ENCODE data around the gene DMXL1. TPM values are rescaled to one million over a fixed set of nuclear protein-coding genes. Genes with fewer than 3 reads are reported as not detected.

DMXL1 gene
- total and polyA plus RNA-seq, 4 donors = 4.3 to 38.1 (median 25.1) TPM

- H3K36me3 ChIP-seq (ENCODE audit: control insufficient read depth in 4 of 4, insufficient read depth in 3 of 4, low read depth in 1 of 4, low read length in 3 of 4) = peaks cover 0 to 30% (median 20%) of the 10 kb centered on the region in 4 donors
- H3K27ac ChIP-seq (ENCODE audit: low read depth in 1 of 2, low read length in 2 of 2) = no peak overlapping the region
- no peak overlapping the region for H3K4me3 ChIP-seq (ENCODE audit: low read depth in 1 of 3, low read length in 3 of 3)
Measured at GRCh38 chr5:119200795-119201194, 129.9 kb downstream of the DMXL1 start.

GRCh38 chr5:119207105-119207504 lies 136.2 kb downstream of the DMXL1 start:
- TF ChIP-seq NR2F2 (IDR thresholded peaks at IDR 0.05) = no peak
- TF ChIP-seq RAD21 (IDR thresholded peaks at IDR 0.05) = no peak
- TF ChIP-seq ATF3 (IDR thresholded peaks at IDR 0.05) = no peak
- no peak for TF ChIP-seq FOXA2 (IDR thresholded peaks at IDR 0.05)
- no peak for TF ChIP-seq MAX (IDR thresholded peaks at IDR 0.05)
- TF ChIP-seq HNF4A (conservative IDR thresholded peaks at IDR 0.05) = no peak
- TF ChIP-seq CTCF (IDR thresholded peaks at IDR 0.05; ENCODE audit: low read depth, low read length, missing input control) = no peak
- no peak for DNase-seq (ENCODE audit: low spot score)
- no peaks in the 10 kb centered on the region for H3K4me1 ChIP-seq (ENCODE audit: control insufficient read depth in 4 of 4, insufficient read depth in 4 of 4, low read length in 3 of 4)
- H3K27me3 ChIP-seq (ENCODE audit: control insufficient read depth in 4 of 4, insufficient read depth in 4 of 4, low read length in 3 of 4) = no peaks in the 10 kb centered on the region
- no peak overlapping the region for H3K4me3 ChIP-seq (ENCODE audit: low read depth in 1 of 3, low read length in 3 of 3)
- H3K36me3 ChIP-seq (ENCODE audit: control insufficient read depth in 4 of 4, insufficient read depth in 3 of 4, low read depth in 1 of 4, low read length in 3 of 4) = peaks cover 1 to 7% (median 3%) of the 10 kb centered on the region in 4 donors
- no peak overlapping the region for H3K27ac ChIP-seq (ENCODE audit: low read depth in 1 of 2, low read length in 2 of 2)
- no peaks in the 10 kb centered on the region for H3K9me3 ChIP-seq (ENCODE audit: control insufficient read depth in 4 of 4, low read length in 3 of 4)
- no peak overlapping the region for H3K9ac ChIP-seq (ENCODE audit: low read depth in 1 of 2, low read length in 2 of 2)
- WGBS = 98% methylated on average over 1 of the region's 1 CpG

More at GRCh38 chr5:119200795-119201194, 129.9 kb downstream of the DMXL1 start:
- no peaks in the 10 kb centered on the region for H3K9me3 ChIP-seq (ENCODE audit: control insufficient read depth in 4 of 4, low read length in 3 of 4)
- no peak overlapping the region for H3K9ac ChIP-seq (ENCODE audit: low read depth in 1 of 2, low read length in 2 of 2)
- no peaks in the 10 kb centered on the region for H3K4me1 ChIP-seq (ENCODE audit: control insufficient read depth in 4 of 4, insufficient read depth in 4 of 4, low read length in 3 of 4)
- H3K27me3 ChIP-seq (ENCODE audit: control insufficient read depth in 4 of 4, insufficient read depth in 4 of 4, low read length in 3 of 4) = no peaks in the 10 kb centered on the region
- TF ChIP-seq MAX (IDR thresholded peaks at IDR 0.05) = no peak
- TF ChIP-seq HNF4G (IDR thresholded peaks at IDR 0.05) = no peak
- no peak for TF ChIP-seq ATF3 (IDR thresholded peaks at IDR 0.05)
- no peak for TF ChIP-seq JUND (IDR thresholded peaks at IDR 0.05)
- TF ChIP-seq CTCF (IDR thresholded peaks at IDR 0.05; ENCODE audit: low read depth, low read length, missing input control) = no peak
- TF ChIP-seq YY1 (IDR thresholded peaks at IDR 0.05) = no peak
- DNase-seq (ENCODE audit: low spot score) = no peak

GRCh38 chr5:119212026-119212425 lies 141.1 kb downstream of the DMXL1 start:
- no peak for TF ChIP-seq NR2F2 (IDR thresholded peaks at IDR 0.05)
- TF ChIP-seq HNF4G (IDR thresholded peaks at IDR 0.05) = no peak
- no peak for TF ChIP-seq YY1 (IDR thresholded peaks at IDR 0.05)
- TF ChIP-seq REST (IDR thresholded peaks at IDR 0.05) = no peak
- no peak for TF ChIP-seq ATF3 (IDR thresholded peaks at IDR 0.05)
- no peak for TF ChIP-seq GABPA (IDR thresholded peaks at IDR 0.05 in 1 of 2, conservative IDR thresholded peaks at IDR 0.05 in 1 of 2)
- TF ChIP-seq RXRA (IDR thresholded peaks at IDR 0.05) = no peak
- TF ChIP-seq TAF1 (conservative IDR thresholded peaks at IDR 0.05) = no peak
- no peak for DNase-seq (ENCODE audit: low spot score)
- H3K27ac ChIP-seq (ENCODE audit: low read depth in 1 of 2, low read length in 2 of 2) = no peak overlapping the region
- no peaks in the 10 kb centered on the region for H3K9me3 ChIP-seq (ENCODE audit: control insufficient read depth in 4 of 4, low read length in 3 of 4)
- H3K4me1 ChIP-seq (ENCODE audit: control insufficient read depth in 4 of 4, insufficient read depth in 4 of 4, low read length in 3 of 4) = no peaks in the 10 kb centered on the region
- H3K27me3 ChIP-seq (ENCODE audit: control insufficient read depth in 4 of 4, insufficient read depth in 4 of 4, low read length in 3 of 4) = no peaks in the 10 kb centered on the region
- H3K9ac ChIP-seq (ENCODE audit: low read depth in 1 of 2, low read length in 2 of 2) = no peak overlapping the region
- peaks cover 0 to 6% (median under 1%) of the 10 kb centered on the region in 4 donors for H3K36me3 ChIP-seq (ENCODE audit: control insufficient read depth in 4 of 4, insufficient read depth in 3 of 4, low read depth in 1 of 4, low read length in 3 of 4)
- over 99% methylated on average over 2 of the region's 2 CpGs for WGBS
- H3K4me3 ChIP-seq (ENCODE audit: low read depth in 1 of 3, low read length in 3 of 3) = no peak overlapping the region

Measured in liver (tissue), 9 donors.